Retinal pigment epithelial cell (primary cell): ENCODE measurements around the gene OR1E2.
"Not testable (repeated sequence)": the region's sequence is repeated elsewhere in the genome, so short reads cannot be mapped to it uniquely, and the experiment has no call there.

Experiments
- DNase-seq: peaks from one replicate; pipeline ENCODE4 v3.0.0-alpha.2; 2010; ENCODE audit warnings: low read depth
- H3K4me3 ChIP-seq: 2 replicates; pipeline ENCODE4 v1.5.1; 2011; ENCODE audit warnings: mild to moderate bottlenecking, low read length, control low read depth, moderate library complexity
- TF ChIP-seq, protein P1 (sequence below): conservative IDR thresholded peaks from 2 replicates; pipeline ENCODE4 v1.5.1; 2011; ENCODE audit warnings: low read depth, low read length, control low read depth, inconsistent platforms

Gene OR1E2

DNA sequence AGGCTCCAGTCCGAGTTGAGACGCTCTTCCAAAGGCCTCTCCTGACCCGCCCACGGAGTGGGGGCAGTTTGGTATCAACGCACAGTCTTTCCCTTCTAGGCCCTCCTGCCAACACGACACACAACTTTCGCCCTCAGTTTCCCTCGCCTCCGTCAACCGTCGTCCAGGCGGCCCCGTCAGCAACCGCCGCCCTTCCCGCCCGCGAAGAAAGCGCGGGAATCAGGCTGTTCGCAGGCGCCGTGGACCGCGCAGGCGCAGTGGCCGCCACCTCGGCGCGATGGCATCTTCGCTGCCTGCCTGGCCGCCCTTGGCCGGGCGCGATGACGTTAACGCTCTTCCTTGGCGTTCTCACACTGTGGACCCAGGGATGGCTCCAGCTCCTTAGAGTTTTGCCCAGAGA, 38.0 kb upstream of the OR1E2 start, which contains the start of gene SPATA22:
Gene SPATA22 (minus strand): TSS at position 221 of the 400 bp plus-strand sequence. CDS start 2,494 bp downstream, outside the sequence.
- TF ChIP-seq, protein P1, sequence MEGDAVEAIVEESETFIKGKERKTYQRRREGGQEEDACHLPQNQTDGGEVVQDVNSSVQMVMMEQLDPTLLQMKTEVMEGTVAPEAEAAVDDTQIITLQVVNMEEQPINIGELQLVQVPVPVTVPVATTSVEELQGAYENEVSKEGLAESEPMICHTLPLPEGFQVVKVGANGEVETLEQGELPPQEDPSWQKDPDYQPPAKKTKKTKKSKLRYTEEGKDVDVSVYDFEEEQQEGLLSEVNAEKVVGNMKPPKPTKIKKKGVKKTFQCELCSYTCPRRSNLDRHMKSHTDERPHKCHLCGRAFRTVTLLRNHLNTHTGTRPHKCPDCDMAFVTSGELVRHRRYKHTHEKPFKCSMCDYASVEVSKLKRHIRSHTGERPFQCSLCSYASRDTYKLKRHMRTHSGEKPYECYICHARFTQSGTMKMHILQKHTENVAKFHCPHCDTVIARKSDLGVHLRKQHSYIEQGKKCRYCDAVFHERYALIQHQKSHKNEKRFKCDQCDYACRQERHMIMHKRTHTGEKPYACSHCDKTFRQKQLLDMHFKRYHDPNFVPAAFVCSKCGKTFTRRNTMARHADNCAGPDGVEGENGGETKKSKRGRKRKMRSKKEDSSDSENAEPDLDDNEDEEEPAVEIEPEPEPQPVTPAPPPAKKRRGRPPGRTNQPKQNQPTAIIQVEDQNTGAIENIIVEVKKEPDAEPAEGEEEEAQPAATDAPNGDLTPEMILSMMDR: no peak
- no peak within 1 kb of the TSS for H3K4me3 ChIP-seq
- DNase-seq: no peak

DNA sequence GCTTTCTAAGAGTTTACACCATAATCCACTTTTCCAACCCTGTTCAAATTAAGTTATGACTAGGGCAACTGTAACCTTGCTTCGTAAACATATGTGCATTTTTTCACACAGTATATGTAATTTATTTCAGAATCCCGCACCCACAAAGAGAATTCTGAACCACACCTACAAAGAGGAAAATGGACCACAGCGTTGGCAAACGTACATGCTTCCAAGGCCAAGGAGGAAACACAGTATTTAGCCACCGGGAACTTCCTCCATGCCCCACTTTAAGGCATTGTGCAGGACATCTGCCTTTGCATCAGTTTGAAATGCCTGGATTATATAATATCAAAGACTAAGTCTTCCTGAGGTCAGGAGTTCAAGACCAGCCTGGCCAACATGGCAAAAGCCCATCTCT, 35.9 kb upstream of the OR1E2 start:
- H3K4me3 ChIP-seq: no peak overlapping the region
- TF ChIP-seq, protein P1: no peak
- no peak for DNase-seq

DNA sequence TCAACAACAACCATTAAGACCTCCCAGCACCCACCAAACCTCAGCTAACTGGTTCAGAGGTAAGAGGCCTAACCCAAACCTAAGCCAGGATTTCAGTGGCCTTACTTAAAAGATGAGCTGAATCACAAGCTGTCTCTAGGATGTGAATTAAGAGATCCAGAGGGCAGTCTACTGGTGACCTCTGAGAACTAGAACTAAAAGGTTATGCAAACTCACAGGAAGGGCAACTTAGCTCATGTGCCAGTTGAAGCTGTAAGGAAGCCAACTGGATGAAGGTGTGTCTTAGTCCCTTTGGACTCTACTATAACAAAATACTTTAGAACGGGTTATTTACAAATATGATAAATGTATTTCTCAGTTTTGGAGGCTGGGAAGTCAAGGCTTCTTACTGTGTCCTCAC, 32.7 kb upstream of the OR1E2 start:
- H3K4me3 ChIP-seq: not testable (repeated sequence)

DNA sequence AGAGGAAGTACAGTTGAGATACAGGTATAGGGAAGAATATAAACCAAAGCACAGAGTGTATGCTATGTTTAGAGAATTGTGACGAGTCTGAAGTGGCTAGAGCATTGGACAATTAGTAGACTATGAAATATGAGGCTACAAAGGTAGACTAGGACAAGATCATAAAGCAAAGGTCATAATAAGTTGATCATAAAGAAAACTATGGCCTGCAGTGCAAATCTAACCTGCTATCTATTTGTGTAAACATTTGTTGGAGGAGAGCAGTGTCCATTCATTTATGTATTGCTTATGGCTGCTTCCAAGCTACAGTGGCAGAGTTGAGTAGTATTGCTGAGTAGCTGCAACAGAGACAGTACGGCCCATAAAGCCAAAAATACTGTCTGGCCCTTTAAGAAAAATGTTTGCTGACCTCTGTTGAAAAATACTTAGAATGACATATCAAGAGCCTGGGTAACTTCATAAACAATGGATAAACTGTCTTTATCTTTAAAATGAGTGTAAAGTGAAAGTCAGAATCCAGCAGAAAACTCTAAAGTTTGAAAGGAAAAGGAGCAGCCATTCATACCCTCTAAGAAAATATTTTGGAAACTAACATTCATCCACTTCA, 14.5 kb upstream of the OR1E2 start:
- TF ChIP-seq, protein P1: no peak
- no peak for DNase-seq
- no peak overlapping the region for H3K4me3 ChIP-seq

More for the DNA sequence above, 32.7 kb upstream of the OR1E2 start:
- DNase-seq: not testable (repeated sequence)

DNA sequence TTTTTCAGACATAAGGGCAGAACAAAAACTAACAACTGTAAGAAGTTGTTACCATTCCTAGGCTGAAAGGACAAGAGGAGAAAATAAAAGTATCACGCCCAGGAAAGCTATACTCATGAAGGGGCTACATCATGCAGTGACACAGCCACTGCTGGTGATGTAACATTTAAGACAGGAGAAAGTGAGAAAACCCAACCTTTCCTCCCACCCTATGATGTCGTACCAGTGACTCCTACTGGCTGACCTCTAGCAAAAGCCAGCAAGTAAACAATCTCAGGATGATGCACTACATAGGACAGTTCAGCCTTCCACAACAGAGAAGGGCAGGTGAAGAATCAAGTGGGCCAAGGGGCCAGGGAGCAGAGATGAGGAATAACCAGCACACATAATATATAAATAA, 14.0 kb upstream of the OR1E2 start:
- no peak for DNase-seq
- TF ChIP-seq, protein P1: no peak

DNA sequence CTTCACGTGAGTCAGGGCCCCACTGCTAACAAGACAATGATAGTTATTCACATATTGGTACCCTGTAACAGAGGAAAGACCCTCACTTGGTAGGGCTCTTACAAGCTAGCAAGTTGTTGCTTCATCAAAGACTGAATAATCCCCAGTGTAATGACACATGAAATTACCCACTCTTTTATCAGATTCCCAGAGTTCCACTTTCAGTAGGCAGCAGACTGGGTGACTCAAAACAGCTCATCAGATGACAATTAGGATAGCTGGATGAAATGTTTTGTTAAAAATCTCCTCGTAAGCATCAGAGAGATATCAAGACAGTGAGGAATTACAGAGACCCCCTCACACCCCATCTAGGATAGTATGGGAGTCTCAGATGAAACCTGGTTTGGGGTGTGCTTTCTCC, 6.8 kb upstream of the OR1E2 start:
- H3K4me3 ChIP-seq: no peak overlapping the region
- TF ChIP-seq, protein P1: no peak
- DNase-seq: no peak

More for the DNA sequence above, 14.0 kb upstream of the OR1E2 start:
- H3K4me3 ChIP-seq: no peak overlapping the region

DNA sequence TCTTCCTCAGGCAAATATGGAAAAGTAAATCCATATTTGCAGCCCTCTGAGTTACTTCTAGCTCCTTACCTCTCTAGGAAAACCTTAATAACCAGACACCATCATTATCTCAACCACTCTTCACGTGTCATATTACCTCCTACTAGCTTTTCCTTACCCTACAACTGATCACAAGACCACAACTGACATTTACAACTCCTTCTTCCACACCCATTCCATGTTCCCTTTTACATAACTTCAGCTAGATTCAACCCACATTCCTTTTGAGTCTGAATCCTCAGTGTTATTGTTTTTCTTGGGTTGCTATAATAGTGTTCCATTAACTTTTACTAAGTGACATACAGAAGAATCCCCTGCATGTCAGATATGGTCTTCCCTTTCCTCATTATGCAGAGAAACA, 4.7 kb upstream of the OR1E2 start:
- TF ChIP-seq, protein P1: no peak

DNA sequence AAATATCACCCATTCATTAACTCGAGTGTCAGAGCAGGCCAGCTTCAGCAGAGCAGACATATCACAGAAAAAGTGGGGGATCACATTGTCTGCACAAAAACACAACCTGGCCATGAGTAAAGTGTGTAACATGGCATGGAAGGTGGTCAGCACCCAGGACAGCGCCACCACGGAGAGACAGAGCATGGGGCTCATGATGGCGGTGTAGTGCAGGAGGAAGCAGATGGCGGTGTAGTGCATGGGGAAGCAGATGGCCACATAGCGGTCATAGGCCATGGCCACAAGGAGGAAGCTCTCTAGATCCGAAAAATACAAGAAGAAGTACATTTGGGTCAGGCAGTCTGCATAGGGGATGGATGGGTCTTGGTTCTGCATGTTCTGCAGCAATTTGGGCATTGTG, 426 bp downstream of the OR1E2 start:
- not testable (repeated sequence) for DNase-seq, H3K4me3 ChIP-seq

More for the DNA sequence above, 4.7 kb upstream of the OR1E2 start:
- no peak for DNase-seq
- no peak overlapping the region for H3K4me3 ChIP-seq
